HG03139 (cell line): Measurements from ENCODE around the gene PIGK.
A peak's percentile ranks its signal among the peaks of the same experiment; 100 is the strongest.
"Not testable (repeated sequence)": the region's sequence is repeated elsewhere in the genome, so short reads cannot be mapped to it uniquely, and the experiment has no call there.

Source experiments
- ATAC-seq: cut with Tn5 transposase; IDR thresholded peaks from one replicate; pipeline ENCODE4 v1.9.1; 2021; ENCODE audit not compliant: unreplicated experiment

Gene PIGK

DNA sequence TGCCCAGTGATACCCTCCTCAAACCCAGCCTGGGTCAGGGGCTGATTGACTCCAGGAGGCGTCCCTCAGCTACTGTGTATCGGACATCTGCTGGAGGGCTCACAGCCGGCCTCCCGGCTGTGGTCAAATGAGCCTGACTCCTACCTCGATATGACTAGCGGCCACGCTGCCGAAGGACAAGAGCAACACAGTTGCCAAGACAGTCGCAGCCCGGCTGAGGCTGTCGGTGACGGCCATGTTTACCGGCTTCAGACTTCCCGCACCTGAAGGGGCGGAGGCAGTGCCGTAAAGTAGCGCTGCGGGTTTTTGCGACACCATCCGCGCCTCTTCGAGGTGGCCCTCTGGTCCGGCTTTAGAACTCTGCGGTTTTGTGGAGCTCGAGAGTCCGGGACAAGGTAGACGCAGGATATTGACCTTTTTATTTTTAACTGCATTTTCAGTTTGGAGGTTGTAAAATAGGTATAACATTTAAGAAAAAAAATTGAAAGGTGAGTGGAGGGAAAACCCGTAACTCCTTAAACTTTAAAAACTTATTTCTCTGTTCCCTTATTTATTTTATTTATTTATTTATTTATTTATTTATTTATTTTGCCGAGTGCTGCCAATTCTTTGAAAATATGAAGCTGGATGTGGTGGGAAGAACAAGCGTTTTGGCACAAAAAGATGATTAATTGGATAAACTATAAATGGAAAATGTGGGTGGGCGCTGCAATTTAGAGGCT is at the start of gene PIGK:
Gene PIGK, minus strand, starts transcription at position 265 of the 722 bp plus-strand sequence. Its CDS starts 28 bp downstream, at position 237.
- ATAC-seq, result peak; percentile 95

- ATAC-seq, result no peak
Measured at GRCh38 chr1:77267035-77267434, 47.8 kb upstream of the PIGK start.

DNA sequence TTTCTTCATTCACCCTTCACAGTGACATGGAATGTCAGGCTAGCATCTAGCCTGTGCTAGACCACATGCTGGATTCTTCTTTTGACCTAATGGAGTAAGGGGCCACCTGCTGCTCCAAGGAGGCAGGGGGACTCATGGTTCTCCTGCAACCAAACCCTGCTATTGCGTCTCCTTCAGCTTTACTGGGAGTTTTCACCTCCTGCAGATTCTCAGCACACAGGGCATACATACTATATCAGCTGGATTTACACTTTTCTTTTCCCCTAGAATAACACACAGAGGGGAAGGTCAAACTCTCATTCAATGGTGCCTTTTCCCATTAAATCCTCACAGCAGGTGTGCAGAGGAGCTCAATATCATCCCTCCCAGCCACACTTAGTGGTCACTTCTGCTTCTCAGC is 46.0 kb upstream of the PIGK start:
- ATAC-seq, result no peak

DNA sequence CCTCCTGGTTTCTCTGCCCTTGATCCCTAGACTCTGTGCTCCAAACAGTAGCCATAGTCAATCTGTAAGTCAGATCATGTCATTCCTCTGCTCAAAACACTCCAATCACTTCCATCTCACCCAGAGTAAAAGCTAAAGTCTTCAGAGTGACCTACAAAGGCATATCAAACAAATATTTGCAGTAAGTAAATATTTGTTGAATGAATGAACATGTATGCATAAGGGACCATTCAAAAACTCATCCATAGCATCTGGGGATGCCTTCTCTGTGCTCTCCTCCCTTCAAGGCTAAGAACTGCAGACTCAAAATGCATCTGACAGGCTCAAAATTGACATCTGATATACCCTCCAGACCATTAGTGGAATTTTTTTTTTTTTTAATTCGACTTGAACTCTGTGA is 44.5 kb upstream of the PIGK start:
- no peak for ATAC-seq

GRCh38 chr1:77253211-77253610 is 34.0 kb upstream of the PIGK start:
- no peak for ATAC-seq

DNA sequence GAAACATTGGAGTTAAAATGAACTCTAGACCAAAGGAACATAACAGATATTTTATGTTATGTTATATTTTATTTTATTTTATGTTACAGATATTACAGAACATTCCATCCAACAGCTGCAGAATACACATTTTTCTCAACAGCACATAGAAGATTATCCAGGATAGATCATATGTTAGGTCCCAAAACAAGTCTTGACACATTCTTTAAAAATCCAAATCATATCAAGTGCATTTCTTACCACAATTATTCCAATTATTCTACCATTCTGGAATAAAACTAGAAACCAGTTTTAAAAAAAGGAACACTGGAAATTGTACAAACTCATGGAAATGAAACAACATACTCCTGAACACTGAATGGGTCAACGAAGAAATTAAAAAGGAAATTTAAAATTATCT is 30.9 kb upstream of the PIGK start:
- ATAC-seq, result no peak

DNA sequence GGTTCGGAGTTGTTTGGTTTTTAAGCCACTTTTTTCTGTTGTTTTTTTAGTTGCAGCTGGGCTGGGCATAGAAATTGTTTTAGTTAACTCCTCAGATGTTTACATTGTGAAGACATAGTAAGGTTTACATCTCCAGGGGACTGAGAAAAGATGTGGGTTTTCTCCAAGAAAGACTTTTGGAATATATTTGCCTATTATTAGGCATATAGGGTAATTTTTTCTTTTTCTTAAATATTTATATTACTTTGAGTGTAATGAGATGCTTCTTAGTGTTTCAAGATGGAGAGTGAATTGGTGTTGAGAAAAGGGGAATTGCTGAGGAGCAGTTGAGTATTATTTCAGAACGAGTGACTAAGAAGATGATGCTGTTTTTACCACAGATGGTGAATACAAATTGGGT is 26.6 kb upstream of the PIGK start:
- no peak for ATAC-seq

DNA sequence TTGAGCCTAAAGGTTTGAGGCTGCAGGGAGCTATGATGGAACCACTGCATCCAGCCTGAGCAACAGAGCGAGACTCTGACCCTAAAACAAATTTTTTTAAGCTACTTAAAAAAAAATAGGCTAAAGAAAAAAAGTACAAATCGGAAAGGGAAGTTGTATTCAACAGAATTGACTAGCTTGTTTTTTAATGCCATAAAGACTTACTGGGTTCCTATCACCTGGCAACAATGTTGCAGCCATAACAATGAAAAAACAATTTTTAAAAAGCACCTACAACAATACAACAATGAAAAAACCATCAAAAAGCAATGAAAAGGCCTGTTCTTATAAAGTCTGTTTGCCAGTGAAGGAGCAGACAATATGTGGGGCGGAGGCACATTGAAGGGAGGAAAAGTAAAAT is 20.1 kb upstream of the PIGK start:
- no peak for ATAC-seq

- no peak for ATAC-seq
Measured at GRCh38 chr1:77238462-77238861, 19.2 kb upstream of the PIGK start.

- ATAC-seq, result no peak
Measured at GRCh38 chr1:77234943-77235342, 15.7 kb upstream of the PIGK start.

GRCh38 chr1:77234096-77234495 is 14.9 kb upstream of the PIGK start:
- no peak for ATAC-seq

GRCh38 chr1:77232829-77233228 is 13.6 kb upstream of the PIGK start:
- no peak for ATAC-seq

- no peak for ATAC-seq
Measured at GRCh38 chr1:77230051-77230450, 10.8 kb upstream of the PIGK start.

DNA sequence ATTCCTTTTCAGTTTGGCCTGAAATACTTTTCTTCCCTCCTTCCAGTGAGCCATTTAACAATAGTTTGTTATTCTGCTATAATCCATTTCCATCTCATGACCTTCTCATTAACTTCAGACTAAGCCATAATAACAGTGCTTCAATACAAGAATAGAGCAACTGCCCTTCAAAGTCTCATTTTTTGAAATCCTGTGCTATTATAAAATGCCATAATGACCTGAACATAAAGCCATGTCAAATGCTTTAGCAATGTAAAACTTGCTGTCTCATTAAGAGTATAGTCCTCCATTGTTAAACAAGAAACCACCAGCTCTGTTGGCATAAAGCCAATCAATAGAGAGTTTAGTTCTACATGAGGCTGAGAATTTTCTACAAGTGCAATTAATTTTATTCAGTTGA is 9.6 kb upstream of the PIGK start:
- no peak for ATAC-seq

DNA sequence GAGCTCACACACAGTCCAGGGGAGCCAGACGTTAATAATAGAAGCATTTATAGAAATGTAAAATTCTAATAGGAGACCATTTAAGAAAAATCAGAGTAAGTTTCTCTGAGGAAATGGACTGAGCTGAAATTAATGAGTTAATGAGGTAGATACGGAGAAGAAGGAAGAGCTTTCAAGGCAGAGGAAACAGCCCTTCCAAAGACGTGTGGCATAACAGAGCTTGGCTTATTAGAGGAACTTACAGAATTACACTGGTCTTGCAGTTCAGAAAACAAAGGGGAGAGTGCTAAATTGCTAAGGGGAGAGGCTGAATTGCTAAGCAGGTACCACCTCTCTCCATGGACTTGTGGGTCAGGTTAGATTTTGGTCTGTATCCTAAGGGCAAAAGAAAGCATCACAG is 8.2 kb upstream of the PIGK start:
- ATAC-seq, result no peak

DNA sequence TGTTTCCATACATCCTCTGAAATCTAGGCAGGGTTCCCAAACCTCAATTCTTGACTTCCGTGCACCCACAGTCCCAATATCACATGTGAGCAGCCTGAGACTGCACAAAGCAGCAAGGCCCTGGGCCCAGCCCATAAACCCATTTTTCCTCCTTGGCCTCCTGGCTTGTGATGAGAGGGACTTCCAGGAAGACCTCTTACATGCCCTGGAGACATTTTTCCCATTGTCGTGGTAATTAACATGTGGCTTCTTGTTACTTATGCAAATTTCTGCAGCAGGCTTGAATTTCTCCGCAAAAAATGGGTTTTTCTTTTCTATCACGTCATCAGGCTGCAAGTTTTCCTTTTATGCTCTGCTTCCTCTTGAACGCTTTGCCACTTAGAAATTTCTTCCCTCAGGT is 3.3 kb upstream of the PIGK start:
- ATAC-seq, result no peak

GRCh38 chr1:77220687-77221463 is 1.6 kb upstream of the PIGK start:
- no peak for ATAC-seq

DNA sequence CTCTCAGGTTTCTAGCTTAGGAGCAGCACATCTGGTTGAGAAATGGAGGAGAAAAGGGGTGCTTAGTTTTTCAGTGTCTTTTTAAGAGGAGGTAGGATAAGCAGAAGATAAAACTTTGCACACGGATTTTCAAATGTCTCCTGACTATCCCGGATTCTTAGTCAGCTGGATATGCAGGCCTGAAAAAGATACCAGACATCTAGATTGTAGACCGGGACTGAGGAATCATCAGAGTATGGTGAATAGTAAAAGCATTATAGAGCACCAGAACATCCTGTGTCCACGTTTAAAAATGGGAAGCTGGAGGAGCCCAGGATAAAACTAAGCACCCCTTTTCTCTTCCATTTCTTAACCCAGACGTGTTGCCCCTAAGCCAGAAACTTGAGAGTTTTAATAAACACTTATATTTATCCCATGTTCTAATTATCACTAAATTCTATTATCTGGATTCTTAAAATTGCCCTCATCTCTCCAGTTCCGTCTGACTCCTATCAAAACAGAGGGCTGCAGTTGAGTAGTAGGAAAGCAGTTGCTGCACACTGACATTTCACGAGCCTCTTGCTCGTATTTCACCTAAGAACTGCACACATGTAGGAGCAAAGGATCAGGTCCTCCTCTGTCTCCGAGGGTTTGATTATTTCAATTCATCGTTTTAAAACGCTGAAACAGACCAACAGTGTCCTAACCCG is 609 bp downstream of the PIGK start:
- peak; percentile 27 for ATAC-seq

DNA sequence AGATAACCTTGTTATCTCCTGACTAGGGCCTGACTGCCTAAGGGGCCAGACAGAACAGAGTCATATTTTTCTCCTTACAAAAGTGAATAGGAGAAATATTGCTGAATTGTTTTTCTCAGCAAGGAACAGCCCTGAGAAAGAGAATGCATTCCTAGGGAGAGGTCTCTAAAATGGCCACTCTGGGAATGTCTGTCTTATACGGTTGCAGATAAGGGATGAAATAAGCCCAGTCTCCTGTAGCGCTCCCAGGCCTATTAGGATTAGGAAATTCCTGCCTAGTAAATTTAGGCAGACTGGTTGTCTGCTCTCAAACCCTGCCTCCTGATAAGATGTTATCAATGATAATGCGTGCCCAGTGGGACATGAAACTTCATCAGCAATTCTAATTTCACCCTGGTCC is 15.2 kb downstream of the PIGK start:
- not testable (repeated sequence) for ATAC-seq

DNA sequence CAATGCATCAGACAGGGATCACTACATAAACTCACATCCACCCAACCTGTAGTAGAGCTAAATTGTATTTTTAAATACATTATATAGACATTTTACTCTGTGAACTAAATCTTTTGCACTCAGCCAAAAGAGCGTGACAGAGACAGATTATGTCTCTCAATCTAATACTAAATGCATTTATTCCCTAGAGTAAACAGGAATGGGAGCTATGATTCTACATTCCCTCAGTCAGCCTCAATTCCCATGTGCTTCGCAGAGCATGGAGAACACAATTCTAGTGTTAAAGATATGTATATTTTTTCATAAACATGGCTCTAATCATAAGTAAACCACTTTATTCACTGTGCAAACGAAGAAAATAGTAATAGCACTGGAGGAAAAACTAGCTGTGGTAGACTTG is 16.5 kb downstream of the PIGK start:
- no peak for ATAC-seq

GRCh38 chr1:77200806-77201205 is 18.4 kb downstream of the PIGK start:
- no peak for ATAC-seq

- no peak for ATAC-seq
Measured at GRCh38 chr1:77200293-77200692, 18.9 kb downstream of the PIGK start.
